HG02870 (cell line): ENCODE measurements around the gene SEC22B.
"Not testable (repeated sequence)": the region's sequence is repeated elsewhere in the genome, so short reads cannot be mapped to it uniquely, and the experiment has no call there.

Experiments used
- ATAC-seq: cut with Tn5 transposase; IDR thresholded peaks from one replicate; pipeline ENCODE4 v1.9.1; 2021; ENCODE audit warnings: mild to moderate bottlenecking, moderate library complexity; ENCODE audit not compliant: unreplicated experiment

Gene SEC22B

DNA sequence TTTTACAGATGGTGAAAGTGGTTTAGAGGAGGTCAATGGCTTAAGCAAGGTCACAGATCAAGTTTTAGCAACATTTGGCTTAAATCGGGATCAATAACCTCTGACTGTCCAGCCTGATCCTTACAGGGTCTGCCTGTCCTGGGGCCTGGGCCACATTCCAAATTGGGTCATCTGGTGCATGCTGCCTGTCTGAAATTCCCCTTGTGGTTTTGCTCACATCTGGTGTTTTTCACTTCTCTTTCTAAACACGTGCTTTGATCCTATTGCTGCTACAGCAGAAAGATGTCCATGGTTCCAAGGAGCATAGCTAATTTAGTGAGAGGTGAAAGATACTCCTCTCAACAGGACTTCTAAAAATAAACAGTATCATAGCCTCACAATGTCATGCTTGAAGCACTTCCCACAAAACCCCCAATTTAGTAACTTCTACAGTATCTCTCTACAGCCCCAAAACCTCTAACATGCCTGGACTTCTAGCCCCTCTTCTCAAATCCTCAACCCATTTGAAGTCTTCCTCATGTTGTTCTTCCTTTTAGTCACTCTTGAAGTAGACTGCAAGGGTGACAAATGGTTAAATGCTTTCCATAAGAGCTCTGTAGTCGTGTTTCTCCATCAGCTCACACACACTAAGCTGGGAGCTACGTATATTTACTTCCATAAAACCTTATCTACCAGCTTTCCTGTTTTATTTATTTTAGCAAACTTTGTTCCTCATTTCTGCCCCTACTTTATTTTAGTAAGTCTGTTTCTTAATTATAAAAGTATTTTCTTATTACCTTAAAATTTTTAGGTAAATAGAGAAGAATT is 58.7 kb downstream of the SEC22B start:
- peak; percentile 64 for ATAC-seq

GRCh38 chr1:120116094-120116493 is 60.2 kb downstream of the SEC22B start:
- ATAC-seq = not testable (repeated sequence)

- ATAC-seq = not testable (repeated sequence)
Observed at GRCh38 chr1:120113134-120113533, 63.2 kb downstream of the SEC22B start.

- not testable (repeated sequence) for ATAC-seq
Observed at GRCh38 chr1:120112212-120112611, 64.1 kb downstream of the SEC22B start.

GRCh38 chr1:120111771-120112170 is 64.5 kb downstream of the SEC22B start:
- ATAC-seq = not testable (repeated sequence)

DNA sequence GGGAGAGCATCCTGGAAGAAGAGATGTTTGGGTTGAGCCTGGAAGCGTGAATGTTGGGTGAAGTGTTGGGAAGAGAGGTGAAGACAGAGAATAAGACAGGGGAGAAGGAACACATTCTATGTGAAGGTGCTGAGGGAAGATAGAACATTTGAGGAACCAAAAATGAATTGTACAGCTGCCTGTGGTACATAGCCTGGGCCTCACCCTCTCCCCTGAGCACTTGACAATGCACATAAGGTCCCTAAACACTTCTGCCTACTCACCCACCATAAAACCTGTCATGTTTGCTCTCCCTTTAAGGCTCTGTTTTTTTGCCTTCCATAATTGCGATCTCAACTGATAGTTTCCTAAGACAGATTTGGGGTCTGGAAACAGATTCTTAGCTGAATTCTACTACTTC is 65.3 kb downstream of the SEC22B start:
- not testable (repeated sequence) for ATAC-seq

DNA sequence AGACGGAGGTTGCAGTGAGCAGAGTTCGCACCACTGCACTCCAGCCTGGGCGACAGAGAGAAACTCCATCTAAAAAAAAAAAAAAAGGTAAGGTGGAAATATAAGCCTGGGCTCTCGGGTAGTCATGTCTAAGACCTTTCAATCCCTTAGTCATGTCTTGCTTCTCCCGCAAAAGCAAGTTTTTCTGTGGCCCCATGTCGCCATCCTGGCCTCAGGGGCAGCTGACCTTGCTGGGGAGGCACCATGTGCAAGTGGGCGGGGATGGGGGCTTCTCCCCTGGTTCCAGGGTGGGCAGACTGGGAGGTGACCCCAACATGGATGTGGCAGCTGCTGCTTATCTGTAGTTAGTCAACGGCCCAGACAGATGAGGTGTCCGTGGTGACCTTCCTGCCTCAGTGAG is 66.7 kb downstream of the SEC22B start:
- not testable (repeated sequence) for ATAC-seq

GRCh38 chr1:120109180-120109579 is 67.1 kb downstream of the SEC22B start:
- ATAC-seq = not testable (repeated sequence)

- ATAC-seq = not testable (repeated sequence)
Observed at GRCh38 chr1:120105288-120105687, 71.0 kb downstream of the SEC22B start.

- not testable (repeated sequence) for ATAC-seq
Observed at GRCh38 chr1:120103768-120104167, 72.6 kb downstream of the SEC22B start.

DNA sequence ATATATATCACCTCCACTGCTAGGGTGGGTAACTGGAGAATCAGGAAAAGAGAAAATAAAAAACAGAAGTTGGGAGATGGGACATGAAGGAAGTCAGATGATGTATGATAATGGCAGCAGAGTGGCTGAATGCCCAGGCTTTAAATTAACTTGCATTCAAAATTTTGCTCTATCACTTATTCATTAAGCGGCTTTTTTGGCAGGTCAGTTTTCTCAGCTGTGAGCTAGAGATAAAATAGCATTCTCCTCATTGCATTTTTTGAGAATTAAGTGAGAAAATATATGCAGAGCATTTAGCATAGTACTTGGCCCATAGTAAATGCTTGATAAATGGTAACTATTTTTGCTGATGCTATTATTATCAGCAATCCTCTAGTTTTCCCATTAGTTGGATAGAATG is 74.7 kb downstream of the SEC22B start:
- ATAC-seq = not testable (repeated sequence)
